Spleen (tissue), 11 donors: Measurements from ENCODE around the gene NKX2-1. TPM values are rescaled to one million over a fixed set of nuclear protein-coding genes. Genes with fewer than 3 reads are reported as not detected.

Source experiments
- DNase-seq: peaks from one replicate; pipeline ENCODE4 v3.0.0-alpha.2; 2020
- H3K27ac ChIP-seq, 8 donors: fragments of 200-600 bp; sonication (generic) in 7 of 8; 1 replicate in 4 of 8; 2 replicates in 4 of 8; pipeline versions ENCODE4 v1.5.0 to v1.8.0; 2016 to 2021; ENCODE audit warnings: inconsistent platforms in 4 of 8, mild to moderate bottlenecking in 4 of 8, moderate library complexity in 1 of 8
- H3K27me3 ChIP-seq, 7 donors: fragments of 200-600 bp; sonication (generic) in 6 of 7; replicated peaks in 1 of 7; 1 replicate in 4 of 7; 2 replicates in 3 of 7; pipeline versions ENCODE4 v1.5.0 to v1.8.0; 2016 to 2021; ENCODE audit warnings: inconsistent platforms in 3 of 7, mild to moderate bottlenecking in 1 of 7
- H3K36me3 ChIP-seq, 6 donors: fragments of 200-600 bp; sonication (generic) in 5 of 6; 1 replicate in 4 of 6; 2 replicates in 2 of 6; pipeline versions ENCODE4 v1.5.0 to v1.8.0; 2016 to 2021; ENCODE audit warnings: inconsistent platforms in 2 of 6
- H3K4me1 ChIP-seq, 6 donors: fragments of 200-600 bp; sonication (generic) in 5 of 6; 1 replicate in 3 of 6; 2 replicates in 3 of 6; pipeline versions ENCODE4 v1.5.0 to v1.8.0; 2016 to 2021; ENCODE audit warnings: inconsistent platforms in 3 of 6
- H3K4me3 ChIP-seq, 8 donors: fragments of 200-600 bp; sonication (generic) in 7 of 8; 1 replicate in 4 of 8; 2 replicates in 4 of 8; pipeline versions ENCODE4 v1.5.0 to v1.8.0; 2016 to 2021; ENCODE audit warnings: inconsistent platforms in 4 of 8, mild to moderate bottlenecking in 4 of 8, moderate library complexity in 2 of 8
- H3K9me3 ChIP-seq, 8 donors: fragments of 200-600 bp; sonication (generic) in 7 of 8; 1 replicate in 4 of 8; 2 replicates in 4 of 8; pipeline versions ENCODE4 v1.5.0 to v1.8.0; 2016 to 2021; ENCODE audit warnings: inconsistent platforms in 4 of 8
- CTCF ChIP-seq, 11 experiments: fragments of 200-600 bp in 7 of 11; fragments of 450-650 bp in 4 of 11; sonication (generic) in 4 of 11; IDR thresholded peaks in 8 of 11; conservative IDR thresholded peaks in 3 of 11; 1 replicate in 7 of 11; 2 replicates in 4 of 11; pipeline versions ENCODE4 v1.4.0 to v1.8.0; 2016 to 2021; ENCODE audit warnings: antibody characterized with exemption in 11 of 11, inconsistent platforms in 4 of 11, mild to moderate bottlenecking in 1 of 11
- POLR2A ChIP-seq, 3 donors: fragments of 450-650 bp; IDR thresholded peaks; one replicate each; pipeline ENCODE4 v1.5.1; 2017; ENCODE audit warnings: antibody characterized with exemption in 3 of 3, mild to moderate bottlenecking in 1 of 3
- POLR2AphosphoS5 ChIP-seq, 3 donors: sonication (generic); formaldehyde crosslinking; IDR thresholded peaks; one replicate each; pipeline ENCODE4 v1.5.1; 2017; ENCODE audit warnings: antibody characterized with exemption in 3 of 3
- WGBS, 5 donors: extraction: QIAGEN DNeasy Blood & Tissue Kit in 3 of 5; methylation state at CpG; one replicate each; pipeline versions ENCODE4 v1.1.5 to v1.1.7; 2013 to 2018; 5-methylcytosine and 5-hydroxymethylcytosine counted together
- intact Hi-C: fragments of 100-400 bp; cut with DNase I; formaldehyde crosslinking; loops from one replicate; pipeline ENCODE4 v1.15.0; 2023; ENCODE audit warnings: low total_unique reads
- polyA plus RNA-seq, 3 donors: library from polyadenylated mRNA; stranded (reverse); fragments of 200-250 nt; gene quantifications; one replicate each; pipeline ENCODE4 v1.2.1, GENCODE V29; 2013
- total RNA-seq, 7 donors: library from RNA; depleted of rRNA in 3 of 7; stranded (reverse); fragments of >200 nt in 3 of 7; fragmentation: NEBNext Ultra II Directional in 4 of 7; extraction: Animal tissue kit (Norgen Biotek cat#: 25700) in 4 of 7; gene quantifications; one replicate each; pipeline versions ENCODE4 v1.1.0 to v1.2.1, GENCODE V29; 2016 to 2021
- donor health status: healthy with polysubstance abuse.
- donor health status: DM: no; HTN: no; CAD: no; lungs with moderate emphysema.
- donor health status: DM: no; HTN: no; CAD: no.
- donor health status: Bipolar disorder and iron deficiency.
- donor health status: healthy.
- donor health status: DM: no; HTN: no; CAD: no.
- donor health status: DM: yes; HTN: yes; CAD: no.

Gene NKX2-1
- total and polyA plus RNA-seq, 10 donors, result not detected

GRCh38 chr14:36507847-36508417 is 12.1 kb downstream of the NKX2-1 start:
- peaks cover 16 to 99% (median 98%) of the 10 kb centered on the region in 7 donors for H3K27me3 ChIP-seq

GRCh38 chr14:36506732-36507614 is 13.1 kb downstream of the NKX2-1 start:
- no peak for DNase-seq
- Histone ChIP-seq H3K36me3 (no peaks in the 10 kb centered on the region), H3K4me3 (no peak overlapping the region), H3K27me3 (peaks cover 16 to 99% (median 98%) of the 10 kb centered on the region in 7 donors), H3K4me1 (peaks cover 0 to 27% (median 13%) of the 10 kb centered on the region in 6 donors), H3K9me3 (no peaks in the 10 kb centered on the region), H3K27ac (no peak overlapping the region)
- intact Hi-C loops, result no loop called here
- 10 to 16% (median 12%) methylated on average over 9 to 10 of the region's 10 CpGs for WGBS, 5 donors
- TF ChIP-seq POLR2AphosphoS5 (IDR thresholded peaks at IDR 0.05) (no peak), POLR2A (IDR thresholded peaks at IDR 0.05) (no peak), CTCF (IDR thresholded peaks at IDR 0.05 in 8 of 11, conservative IDR thresholded peaks at IDR 0.05 in 3 of 11) (no peak)

More at GRCh38 chr14:36507847-36508417, 12.1 kb downstream of the NKX2-1 start:
- DNase-seq, result no peak
- Histone ChIP-seq H3K4me3 (no peak overlapping the region), H3K36me3 (no peaks in the 10 kb centered on the region), H3K27ac (no peak overlapping the region), H3K4me1 (peaks cover 0 to 27% (median 13%) of the 10 kb centered on the region in 6 donors), H3K9me3 (no peaks in the 10 kb centered on the region)
- intact Hi-C loops, result no loop called here
- 5 to 13% (median 6%) methylated on average over 28 of the region's 28 CpGs for WGBS, 5 donors
- TF ChIP-seq POLR2AphosphoS5 (IDR thresholded peaks at IDR 0.05) (no peak), POLR2A (IDR thresholded peaks at IDR 0.05) (no peak), CTCF (IDR thresholded peaks at IDR 0.05 in 8 of 11, conservative IDR thresholded peaks at IDR 0.05 in 3 of 11) (no peak)

- DNase-seq, result no peak
- no peaks in the 10 kb centered on the region for H3K36me3 ChIP-seq
- peaks cover 16 to 100% (median 97%) of the 10 kb centered on the region in 7 donors for H3K27me3 ChIP-seq
- no peak overlapping the region for H3K27ac ChIP-seq
- intact Hi-C loops, result no loop called here
- WGBS, 5 donors, result 4 to 11% (median 5%) methylated on average over 24 to 35 of the region's 35 CpGs
- H3K4me3 ChIP-seq, result peak overlapping the region in 1 of 8 donors; percentile 30
- no peaks in the 10 kb centered on the region for H3K9me3 ChIP-seq
- TF ChIP-seq POLR2A (IDR thresholded peaks at IDR 0.05) (no peak), POLR2AphosphoS5 (IDR thresholded peaks at IDR 0.05) (no peak), CTCF (IDR thresholded peaks at IDR 0.05 in 8 of 11, conservative IDR thresholded peaks at IDR 0.05 in 3 of 11) (no peak)
- peaks cover 0 to 27% (median 13%) of the 10 kb centered on the region in 6 donors for H3K4me1 ChIP-seq
Observed at GRCh38 chr14:36505892-36506731, 13.9 kb downstream of the NKX2-1 start.
